Activated CD8-positive, alpha-beta T cell treated with anti-CD3 and anti-CD28 coated beads, Interleukin-2, amount 10 ng/mL, durations not matched to agents 7 days and 5 days (primary cell): Measurements from ENCODE around the gene UNC79. TPM values are rescaled to one million over a fixed set of nuclear protein-coding genes. Genes with fewer than 3 reads are reported as not detected.

Source experiments
- ATAC-seq: fragments of 150-1000 bp; cut with Tn5 transposase; one replicate; pipeline ENCODE4 v1.10.0; 2021; ENCODE audit warnings: moderate library complexity
- CTCF ChIA-PET: fragments of 350-600 bp; sonication (Branson Sonifier 250); formaldehyde crosslinking; loops from one replicate; lab custom pipeline; 2021; ENCODE audit warnings: antibody characterized with exemption; lab: Charles Lee
- POLR2A ChIA-PET: fragments of 350-600 bp; sonication (Branson Sonifier 250); formaldehyde crosslinking; loops from one replicate; lab custom pipeline; 2021; ENCODE audit warnings: antibody characterized with exemption; lab: Charles Lee
- DNase-seq: peaks from one replicate; pipeline ENCODE4 v3.0.0-alpha.2; 2020
- H3K27ac Mint-ChIP-seq: one replicate; pipeline ENCODE4 v1.8.0; 2021; ENCODE audit warnings: mild to moderate bottlenecking, mixed read lengths
- H3K27me3 Mint-ChIP-seq: one replicate; pipeline ENCODE4 v1.8.0; 2021; ENCODE audit warnings: low read depth, mixed read lengths
- H3K36me3 Mint-ChIP-seq: one replicate; pipeline ENCODE4 v1.8.0; 2021; ENCODE audit warnings: low read depth, mixed read lengths
- H3K4me1 Mint-ChIP-seq: one replicate; pipeline ENCODE4 v1.8.0; 2021; ENCODE audit warnings: low read depth, mixed read lengths
- H3K4me3 Mint-ChIP-seq: one replicate; pipeline ENCODE4 v1.8.0; 2021; ENCODE audit warnings: mild to moderate bottlenecking, mixed read lengths
- H3K9me3 Mint-ChIP-seq: one replicate; pipeline ENCODE4 v1.8.0; 2022; ENCODE audit warnings: mixed read lengths; ENCODE audit not compliant: insufficient read depth
- total RNA-seq, 2 experiments: library from RNA; stranded (reverse); gene quantifications; one replicate each; pipeline ENCODE4 v1.2.3, GENCODE V29; 2021

Gene UNC79
- total RNA-seq, 2 experiments from 2014 or later: not detected

DNA sequence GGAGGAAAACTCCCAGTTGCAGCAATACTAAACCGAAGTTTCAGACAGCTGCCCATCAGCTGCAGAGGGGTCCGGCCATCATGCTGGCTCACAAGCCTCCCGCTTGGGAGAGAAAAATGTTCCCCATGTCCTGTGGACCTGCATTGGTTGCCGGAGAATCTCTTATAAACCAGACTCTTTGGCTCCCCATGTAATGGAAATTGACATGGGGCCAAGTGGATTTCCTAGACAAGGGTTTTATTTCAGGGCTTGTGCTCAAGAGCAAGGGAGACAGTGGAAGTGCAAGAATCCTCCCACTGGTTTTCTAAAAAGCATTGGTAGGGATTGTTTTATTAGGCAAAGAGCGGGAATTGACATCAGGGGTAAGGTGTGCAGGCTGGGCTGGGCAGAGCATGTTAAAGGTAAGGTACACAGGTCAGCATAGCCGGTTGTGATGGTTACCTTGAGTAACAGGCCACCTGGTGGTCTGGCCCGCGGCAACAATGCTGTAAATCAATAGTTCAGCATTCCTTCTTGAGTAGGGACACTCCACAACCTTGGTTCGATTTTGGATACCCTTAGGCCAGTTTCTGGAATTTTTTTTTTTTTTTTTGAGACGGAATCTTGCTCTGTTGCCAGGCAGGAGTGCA is 135.4 kb downstream of the UNC79 start:
- ChIA-PET POLR2A (no interaction called here), CTCF (no interaction called here)
- Mint-ChIP-seq H3K9me3 (no peaks in the 10 kb centered on the region), H3K27me3 (no peaks in the 10 kb centered on the region), H3K36me3 (no peaks in the 10 kb centered on the region), H3K27ac (no peak overlapping the region), H3K4me1 (no peaks in the 10 kb centered on the region), H3K4me3 (no peak overlapping the region)
- ATAC-seq (no peak), DNase-seq (no peak)

DNA sequence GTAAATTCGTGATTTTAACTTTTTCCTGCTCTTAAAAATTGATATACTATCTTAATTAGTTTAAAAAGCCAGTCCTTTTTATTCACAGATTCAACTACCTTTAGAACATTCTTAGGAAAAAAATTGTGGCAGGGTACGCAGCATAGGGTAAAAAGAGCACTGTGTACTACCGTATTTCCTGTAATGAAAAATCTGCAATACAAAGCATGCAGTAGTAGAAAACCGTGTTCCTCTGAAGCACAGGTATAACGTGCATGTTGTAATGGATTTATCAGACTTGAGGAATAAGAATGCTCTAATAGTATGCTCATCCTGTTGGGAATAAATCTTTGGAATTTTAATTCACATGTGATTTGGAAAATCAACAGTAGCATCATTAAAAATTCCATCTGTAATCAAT is 140.5 kb downstream of the UNC79 start:
- no peak overlapping the region for H3K27ac Mint-ChIP-seq
- H3K4me3 Mint-ChIP-seq: no peak overlapping the region
- no peaks in the 10 kb centered on the region for H3K36me3 Mint-ChIP-seq
- ATAC-seq: no peak
- H3K27me3 Mint-ChIP-seq: peaks cover 9% of the 10 kb centered on the region
- no peaks in the 10 kb centered on the region for H3K9me3 Mint-ChIP-seq
- ChIA-PET POLR2A (no interaction called here), CTCF (no interaction called here)
- H3K4me1 Mint-ChIP-seq: no peaks in the 10 kb centered on the region
- DNase-seq: no peak

GRCh38 chr14:93579178-93579577 is 148.4 kb downstream of the UNC79 start:
- Mint-ChIP-seq H3K4me3 (no peak overlapping the region), H3K27me3 (peaks cover 14% of the 10 kb centered on the region), H3K9me3 (no peaks in the 10 kb centered on the region), H3K36me3 (no peaks in the 10 kb centered on the region), H3K4me1 (no peaks in the 10 kb centered on the region), H3K27ac (no peak overlapping the region)
- DNase-seq: no peak
- POLR2A ChIA-PET: no interaction called here
- CTCF ChIA-PET: no interaction called here
- ATAC-seq: no peak

DNA sequence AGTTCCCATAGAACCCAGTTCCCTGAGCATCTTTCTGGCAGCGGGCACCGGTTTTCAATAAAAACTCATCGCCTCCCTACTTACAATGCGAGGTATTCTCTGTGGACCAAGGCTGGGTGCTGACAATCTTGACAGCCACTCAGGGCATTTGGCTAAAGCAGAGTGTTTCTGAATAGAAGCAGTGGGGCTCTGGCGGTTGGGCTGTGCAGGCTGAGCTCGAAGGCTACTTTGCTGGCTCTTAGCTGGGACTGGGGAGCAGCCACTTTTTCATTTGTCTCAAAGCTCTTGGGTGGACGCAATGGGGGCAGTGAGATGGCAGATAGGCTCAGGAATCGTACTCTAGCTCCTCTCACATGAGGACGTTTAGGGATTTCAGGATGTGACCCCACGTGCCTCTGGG is 151.8 kb downstream of the UNC79 start:
- ATAC-seq: no peak
- POLR2A ChIA-PET: interaction anchor here (0.6 kb wide), 1 partner anchor 499 kb away, joined by 3 read pairs; the partner anchor contains the start of gene IFI27L1
- Mint-ChIP-seq H3K4me3 (no peak overlapping the region), H3K36me3 (no peaks in the 10 kb centered on the region), H3K9me3 (no peaks in the 10 kb centered on the region), H3K27me3 (peaks cover 5% of the 10 kb centered on the region), H3K4me1 (no peaks in the 10 kb centered on the region), H3K27ac (no peak overlapping the region)
- DNase-seq: no peak
- CTCF ChIA-PET: no interaction called here

- ATAC-seq: no peak
- Mint-ChIP-seq H3K36me3 (no peaks in the 10 kb centered on the region), H3K4me3 (no peak overlapping the region), H3K4me1 (no peaks in the 10 kb centered on the region), H3K27me3 (no peaks in the 10 kb centered on the region), H3K27ac (no peak overlapping the region), H3K9me3 (no peaks in the 10 kb centered on the region)
- DNase-seq: no peak
- CTCF ChIA-PET: no interaction called here
- POLR2A ChIA-PET: no interaction called here
Observed at GRCh38 chr14:93587330-93587729, 156.6 kb downstream of the UNC79 start.

DNA sequence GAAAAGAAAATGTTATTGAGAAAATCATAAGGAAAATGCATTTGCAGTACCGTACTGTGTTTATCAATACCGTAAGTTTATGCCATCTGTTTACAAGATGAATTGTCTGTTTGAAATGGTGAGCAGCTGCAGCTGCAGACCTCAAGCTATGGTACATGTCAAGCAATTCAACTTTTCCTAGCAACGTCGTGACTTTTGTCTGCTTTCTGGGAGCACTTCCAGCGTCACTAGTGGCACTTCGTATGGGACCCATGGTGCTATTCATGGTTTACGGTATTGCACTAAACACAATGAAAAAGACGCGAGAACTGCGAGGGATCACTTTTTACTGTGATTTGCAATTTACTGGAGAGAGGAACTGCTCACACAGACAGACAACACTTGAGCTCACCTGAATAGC is 160.8 kb downstream of the UNC79 start:
- H3K9me3 Mint-ChIP-seq: no peaks in the 10 kb centered on the region
- ATAC-seq (no peak), DNase-seq (no peak)
- no peaks in the 10 kb centered on the region for H3K36me3 Mint-ChIP-seq
- CTCF ChIA-PET: no interaction called here
- no peaks in the 10 kb centered on the region for H3K4me1 Mint-ChIP-seq
- H3K27me3 Mint-ChIP-seq: no peaks in the 10 kb centered on the region
- no peak overlapping the region for H3K27ac Mint-ChIP-seq
- POLR2A ChIA-PET: no interaction called here
- H3K4me3 Mint-ChIP-seq: no peak overlapping the region

- H3K9me3 Mint-ChIP-seq: no peaks in the 10 kb centered on the region
- H3K27ac Mint-ChIP-seq: no peak overlapping the region
- H3K36me3 Mint-ChIP-seq: no peaks in the 10 kb centered on the region
- ATAC-seq (no peak), DNase-seq (no peak)
- no peaks in the 10 kb centered on the region for H3K27me3 Mint-ChIP-seq
- H3K4me1 Mint-ChIP-seq: no peaks in the 10 kb centered on the region
- H3K4me3 Mint-ChIP-seq: no peak overlapping the region
- ChIA-PET CTCF (no interaction called here), POLR2A (no interaction called here)
Observed at GRCh38 chr14:93592786-93593185, 162.0 kb downstream of the UNC79 start.

DNA sequence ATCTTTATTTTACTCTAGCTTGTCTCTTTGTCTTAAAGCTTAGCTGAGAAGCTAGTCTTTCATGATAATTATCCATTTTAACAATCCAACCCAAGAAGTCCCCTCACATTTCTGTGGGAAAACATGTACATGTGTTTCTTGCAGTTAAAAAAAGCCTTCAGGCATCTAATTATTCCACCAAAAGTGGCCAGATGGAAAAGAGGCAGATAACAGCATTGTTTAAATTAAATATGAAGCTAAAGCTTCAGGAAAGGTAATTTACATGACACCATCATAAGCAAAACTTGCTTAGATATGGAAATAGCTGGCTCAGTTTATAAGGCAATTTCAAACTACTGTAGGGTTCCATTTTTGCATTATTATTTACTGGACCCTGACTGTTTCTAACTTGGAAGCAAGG is 175.4 kb downstream of the UNC79 start:
- POLR2A ChIA-PET: no interaction called here
- no peak for ATAC-seq
- Mint-ChIP-seq H3K4me1 (no peaks in the 10 kb centered on the region), H3K9me3 (no peaks in the 10 kb centered on the region), H3K27me3 (peaks cover 7% of the 10 kb centered on the region), H3K36me3 (no peaks in the 10 kb centered on the region), H3K4me3 (no peak overlapping the region), H3K27ac (no peak overlapping the region)
- CTCF ChIA-PET: no interaction called here
- no peak for DNase-seq

GRCh38 chr14:93619176-93619793 is 188.5 kb downstream of the UNC79 start:
- CTCF ChIA-PET: interaction anchor here (0.6 kb wide), 1 partner anchor 506 kb away, joined by 3 read pairs; no protein-coding TSS in a partner anchor
- H3K36me3 Mint-ChIP-seq: no peaks in the 10 kb centered on the region
- H3K27ac Mint-ChIP-seq: no peak overlapping the region
- no peaks in the 10 kb centered on the region for H3K4me1 Mint-ChIP-seq
- ATAC-seq (no peak), DNase-seq (peak; percentile 49)
- H3K4me3 Mint-ChIP-seq: no peak overlapping the region
- H3K27me3 Mint-ChIP-seq: peaks cover under 1% of the 10 kb centered on the region
- H3K9me3 Mint-ChIP-seq: no peaks in the 10 kb centered on the region
- POLR2A ChIA-PET: interaction anchor here (0.5 kb wide), 1 partner anchor 367 kb away, joined by 3 read pairs; no protein-coding TSS in a partner anchor

- Mint-ChIP-seq H3K9me3 (no peaks in the 10 kb centered on the region), H3K4me1 (no peaks in the 10 kb centered on the region), H3K4me3 (no peak overlapping the region), H3K27ac (no peak overlapping the region), H3K36me3 (no peaks in the 10 kb centered on the region), H3K27me3 (peaks cover 16% of the 10 kb centered on the region)
- DNase-seq (no peak), ATAC-seq (no peak)
- ChIA-PET POLR2A (no interaction called here), CTCF (no interaction called here)
Observed at GRCh38 chr14:93628048-93628447, 197.3 kb downstream of the UNC79 start.

DNA sequence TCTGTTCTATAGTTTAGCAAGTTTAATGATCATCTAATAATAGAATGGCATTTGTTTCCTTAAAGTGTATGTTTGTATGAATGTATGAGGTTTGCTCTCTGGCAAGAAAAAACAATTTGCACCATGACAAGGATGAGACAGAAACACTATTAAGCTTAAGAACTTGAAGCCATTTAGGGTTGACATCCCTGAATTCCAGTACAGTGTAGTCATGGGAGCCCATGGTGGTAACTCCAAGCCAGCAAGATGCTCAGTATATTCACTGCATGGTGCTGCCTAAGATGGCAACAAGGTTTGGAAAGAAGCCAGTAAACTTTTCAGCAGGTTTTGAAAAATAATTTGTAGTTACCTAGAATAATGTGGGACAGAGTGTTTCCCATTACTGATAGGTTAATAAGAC is 198.9 kb downstream of the UNC79 start:
- no peaks in the 10 kb centered on the region for H3K9me3 Mint-ChIP-seq
- ATAC-seq (no peak), DNase-seq (no peak)
- peaks cover 15% of the 10 kb centered on the region for H3K27me3 Mint-ChIP-seq
- ChIA-PET CTCF (no interaction called here), POLR2A (no interaction called here)
- H3K4me3 Mint-ChIP-seq: no peak overlapping the region
- no peaks in the 10 kb centered on the region for H3K36me3 Mint-ChIP-seq
- no peak overlapping the region for H3K27ac Mint-ChIP-seq
- no peaks in the 10 kb centered on the region for H3K4me1 Mint-ChIP-seq

- Mint-ChIP-seq H3K27me3 (peaks cover 24% of the 10 kb centered on the region), H3K9me3 (no peaks in the 10 kb centered on the region), H3K36me3 (no peaks in the 10 kb centered on the region), H3K4me1 (no peaks in the 10 kb centered on the region), H3K4me3 (no peak overlapping the region), H3K27ac (no peak overlapping the region)
- ChIA-PET CTCF (no interaction called here), POLR2A (no interaction called here)
- DNase-seq: no peak
- no peak for ATAC-seq
Observed at GRCh38 chr14:93638790-93639189, 208.1 kb downstream of the UNC79 start.
